ENCODE measurements around the gene PLBD2. TPM values are rescaled to one million over a fixed set of nuclear protein-coding genes. Genes with fewer than 3 reads are reported as not detected.

PLBD2 gene
- total RNA-seq, 1 experiment from 2014 or later, result 30.7 TPM

GRCh38 chr12:113364698-113365097 is 6.3 kb downstream of the PLBD2 start:
- no peak for TF ChIP-seq EZH2 (IDR thresholded peaks at IDR 0.05; ENCODE audit: low read depth)
- TF ChIP-seq, protein P1, sequence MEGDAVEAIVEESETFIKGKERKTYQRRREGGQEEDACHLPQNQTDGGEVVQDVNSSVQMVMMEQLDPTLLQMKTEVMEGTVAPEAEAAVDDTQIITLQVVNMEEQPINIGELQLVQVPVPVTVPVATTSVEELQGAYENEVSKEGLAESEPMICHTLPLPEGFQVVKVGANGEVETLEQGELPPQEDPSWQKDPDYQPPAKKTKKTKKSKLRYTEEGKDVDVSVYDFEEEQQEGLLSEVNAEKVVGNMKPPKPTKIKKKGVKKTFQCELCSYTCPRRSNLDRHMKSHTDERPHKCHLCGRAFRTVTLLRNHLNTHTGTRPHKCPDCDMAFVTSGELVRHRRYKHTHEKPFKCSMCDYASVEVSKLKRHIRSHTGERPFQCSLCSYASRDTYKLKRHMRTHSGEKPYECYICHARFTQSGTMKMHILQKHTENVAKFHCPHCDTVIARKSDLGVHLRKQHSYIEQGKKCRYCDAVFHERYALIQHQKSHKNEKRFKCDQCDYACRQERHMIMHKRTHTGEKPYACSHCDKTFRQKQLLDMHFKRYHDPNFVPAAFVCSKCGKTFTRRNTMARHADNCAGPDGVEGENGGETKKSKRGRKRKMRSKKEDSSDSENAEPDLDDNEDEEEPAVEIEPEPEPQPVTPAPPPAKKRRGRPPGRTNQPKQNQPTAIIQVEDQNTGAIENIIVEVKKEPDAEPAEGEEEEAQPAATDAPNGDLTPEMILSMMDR (conservative IDR thresholded peaks at IDR 0.05), result no peak
- no peak for DNase-seq
- intact Hi-C loops (cut with micrococcal nuclease; ENCODE audit: unreplicated experiment), result no loop called here
- Histone ChIP-seq H3K4me3 (no peak overlapping the region), H3K4me2 (no peak overlapping the region), H3F3A (ENCODE audit: insufficient read depth, low read depth) (0 out of 2 replicates have a peak, but pooled peaks cover 3% of the 10 kb centered on the region), H3K79me2 (ENCODE audit: low read depth) (no peaks in the 10 kb centered on the region), H3K27me3 (ENCODE audit: insufficient read depth, low read depth) (no peaks in the 10 kb centered on the region), H3K36me3 (ENCODE audit: low read depth) (no peaks in the 10 kb centered on the region), H2AFZ (no peak overlapping the region), H3K27ac (no peak overlapping the region), H4K20me1 (ENCODE audit: insufficient read depth) (0 out of 2 replicates have a peak, but pooled peaks cover 4% of the 10 kb centered on the region), H3K9me3 (ENCODE audit: insufficient read depth, low read depth) (no peaks in the 10 kb centered on the region), H3K9me2 (ENCODE audit: insufficient read depth) (no peaks in the 10 kb centered on the region), H3K4me1 (replicated peaks; ENCODE audit: insufficient read depth) (no peaks in the 10 kb centered on the region)
- CTCF ChIA-PET, result no interaction called here
- no TSS peak for BruUV-seq (replicated peaks)
- POLR2A ChIA-PET (ENCODE audit: unreplicated experiment), result no interaction called here

GRCh38 chr12:113365639-113366395 is 7.4 kb downstream of the PLBD2 start:
- H4K20me1 ChIP-seq (ENCODE audit: insufficient read depth), result peaks cover 4% of the 10 kb centered on the region; the same call in 1 of the 2 replicates
- no peak overlapping the region for H3K4me3 ChIP-seq
- no peak overlapping the region for H2AFZ ChIP-seq
- DNase-seq, result no peak
- H3K9me2 ChIP-seq (ENCODE audit: insufficient read depth), result no peaks in the 10 kb centered on the region
- H3K9me3 ChIP-seq (ENCODE audit: insufficient read depth, low read depth), result no peaks in the 10 kb centered on the region
- H3K36me3 ChIP-seq (ENCODE audit: low read depth), result no peaks in the 10 kb centered on the region
- no peak overlapping the region for H3K4me2 ChIP-seq
- 0 out of 2 replicates have a peak, but pooled peaks cover 3% of the 10 kb centered on the region for H3F3A ChIP-seq (ENCODE audit: insufficient read depth, low read depth)
- no peaks in the 10 kb centered on the region for H3K27me3 ChIP-seq (ENCODE audit: insufficient read depth, low read depth)
- intact Hi-C loops (cut with micrococcal nuclease; ENCODE audit: unreplicated experiment), result no loop called here
- H3K79me2 ChIP-seq (ENCODE audit: low read depth), result no peaks in the 10 kb centered on the region
- no peaks in the 10 kb centered on the region for H3K4me1 ChIP-seq (replicated peaks; ENCODE audit: insufficient read depth)
- ChIA-PET POLR2A (ENCODE audit: unreplicated experiment) (no interaction called here), CTCF (no interaction called here)
- no peak overlapping the region for H3K27ac ChIP-seq
- no TSS peak for BruUV-seq (replicated peaks)
- TF ChIP-seq, protein P1 (conservative IDR thresholded peaks at IDR 0.05), result no peak
- no peak for TF ChIP-seq EZH2 (IDR thresholded peaks at IDR 0.05; ENCODE audit: low read depth)

DNA sequence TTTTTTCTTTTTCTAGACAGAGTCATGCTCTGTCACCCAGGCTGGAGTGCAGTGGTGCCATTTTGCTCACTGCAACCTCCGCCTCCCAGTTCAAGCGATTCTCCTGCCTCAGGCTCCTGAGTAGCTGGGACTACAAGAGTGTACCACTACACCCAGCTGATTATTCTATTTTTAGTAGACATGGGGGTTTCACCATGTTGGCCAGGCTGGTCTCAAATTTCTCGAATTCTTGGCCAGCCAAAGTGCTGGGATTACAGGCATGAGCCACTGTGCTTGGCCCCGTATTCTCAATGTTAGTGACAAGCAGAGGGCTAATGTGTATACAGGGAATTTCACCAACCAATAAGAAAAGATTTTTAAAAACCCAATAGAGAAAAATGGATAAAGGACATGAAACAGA is 8.4 kb downstream of the PLBD2 start:
- intact Hi-C loops (cut with micrococcal nuclease; ENCODE audit: unreplicated experiment), result no loop called here
- BruUV-seq (replicated peaks), result no TSS peak
- TF ChIP-seq EZH2 (IDR thresholded peaks at IDR 0.05; ENCODE audit: low read depth), result no peak
- TF ChIP-seq, protein P1 (conservative IDR thresholded peaks at IDR 0.05), result no peak
- H3K4me2 ChIP-seq, result no peak overlapping the region
- no peaks in the 10 kb centered on the region for H3K9me2 ChIP-seq (ENCODE audit: insufficient read depth)
- peaks cover under 1% of the 10 kb centered on the region; the same call in 1 of the 2 replicates for H4K20me1 ChIP-seq (ENCODE audit: insufficient read depth)
- H3K4me1 ChIP-seq (replicated peaks; ENCODE audit: insufficient read depth), result no peaks in the 10 kb centered on the region
- no peak overlapping the region for H3K27ac ChIP-seq
- no peaks in the 10 kb centered on the region for H3K27me3 ChIP-seq (ENCODE audit: insufficient read depth, low read depth)
- DNase-seq, result no peak
- ChIA-PET POLR2A (ENCODE audit: unreplicated experiment) (no interaction called here), CTCF (no interaction called here)
- no peak overlapping the region for H3K4me3 ChIP-seq
- no peaks in the 10 kb centered on the region for H3K9me3 ChIP-seq (ENCODE audit: insufficient read depth, low read depth)
- 0 out of 2 replicates have a peak, but pooled peaks cover 3% of the 10 kb centered on the region for H3F3A ChIP-seq (ENCODE audit: insufficient read depth, low read depth)
- no peak overlapping the region for H2AFZ ChIP-seq
- H3K79me2 ChIP-seq (ENCODE audit: low read depth), result no peaks in the 10 kb centered on the region
- no peaks in the 10 kb centered on the region for H3K36me3 ChIP-seq (ENCODE audit: low read depth)

All from PC-9 (cell line).